ENCODE measurements around the gene PLPP1.

Gene PLPP1

DNA sequence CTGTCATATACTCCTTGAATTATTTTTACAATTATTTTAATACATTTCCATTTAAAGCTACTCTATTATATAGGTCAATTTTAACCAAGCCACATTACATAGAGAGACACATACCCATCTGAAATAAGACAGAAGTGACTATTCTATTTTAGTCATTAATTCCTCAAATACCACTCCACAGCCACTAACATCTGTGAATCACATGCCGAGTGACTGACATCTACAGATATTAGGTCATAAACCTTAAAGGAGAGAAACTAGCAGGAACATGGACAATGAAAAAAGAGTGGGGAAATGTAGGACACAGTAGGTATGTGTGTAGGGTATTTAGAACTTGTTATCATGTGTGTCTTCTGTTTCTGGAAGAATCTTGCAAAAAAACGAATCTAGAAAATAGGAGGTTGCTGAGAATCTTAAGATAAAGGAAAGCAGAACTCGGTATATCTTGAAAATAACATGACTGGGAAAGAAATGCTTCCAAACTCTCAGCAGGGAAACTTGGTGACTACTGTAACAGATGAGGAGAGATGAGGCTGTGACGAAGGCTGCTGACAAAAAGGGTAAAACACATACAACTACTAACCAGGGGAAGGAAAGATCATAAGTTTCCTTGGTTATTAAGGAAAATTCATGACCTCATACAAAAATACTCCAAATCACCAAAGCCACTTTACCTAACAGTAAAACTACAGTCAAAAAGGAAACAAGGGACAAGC, 84.6 kb downstream of the PLPP1 start:
- DNase-seq (ENCODE audit: low read depth in 2 of 3, low spot score in 2 of 3) = no peak

DNA sequence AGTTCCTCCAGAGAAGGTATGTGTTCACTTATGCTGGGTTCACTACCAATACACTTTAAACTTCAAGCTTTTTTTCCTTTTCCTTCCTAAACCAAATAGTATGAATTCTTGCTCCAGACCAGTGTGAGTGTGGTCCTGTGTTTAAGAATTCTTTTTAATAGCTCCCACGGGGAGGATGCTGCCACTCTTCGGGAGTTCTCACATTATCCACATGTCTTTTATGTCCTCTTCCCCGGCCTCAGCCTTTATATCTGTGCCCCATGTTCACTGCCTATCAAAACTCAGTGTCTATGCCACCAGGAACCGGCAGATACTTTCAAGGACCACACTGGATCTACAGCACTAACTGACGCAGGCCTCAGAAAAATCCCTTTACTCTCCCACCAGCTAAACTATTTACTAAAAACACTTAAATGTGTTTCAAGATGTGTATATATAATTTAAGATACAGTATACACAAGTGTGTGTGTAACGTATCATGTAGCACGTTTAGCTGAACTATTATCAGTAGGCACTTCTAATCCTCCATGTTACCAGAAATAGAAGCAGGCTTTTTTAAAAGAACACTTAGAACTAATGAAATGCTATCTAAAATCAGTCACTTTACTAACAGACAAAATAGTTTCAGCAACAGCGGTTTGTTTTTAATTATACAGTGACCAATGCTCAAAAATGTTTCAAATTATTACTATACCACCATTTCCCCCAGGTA, 88.0 kb downstream of the PLPP1 start:
- DNase-seq (ENCODE audit: low read depth in 2 of 3, low spot score in 2 of 3) = no peak

DNA sequence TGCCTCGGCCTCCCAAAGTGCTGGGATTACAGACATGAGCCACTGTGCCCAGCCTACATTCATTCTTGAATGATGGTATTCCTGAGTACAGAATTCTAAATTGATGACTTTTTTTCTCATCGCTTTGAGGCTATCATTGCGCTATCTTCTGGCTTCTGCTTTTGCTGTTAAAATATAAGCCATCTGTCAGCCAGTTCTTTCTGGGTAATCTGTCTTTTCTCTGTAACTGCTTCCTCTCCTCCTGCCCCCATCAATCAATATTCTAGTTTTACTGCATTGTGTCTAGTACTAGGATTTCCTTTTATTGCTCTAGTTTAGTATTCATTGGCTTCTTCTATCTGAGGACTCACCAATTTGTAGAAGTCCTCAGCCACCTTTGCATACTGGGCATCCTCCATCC, 89.0 kb downstream of the PLPP1 start:
- DNase-seq (ENCODE audit: low read depth in 2 of 3, low spot score in 2 of 3) = no peak

DNA sequence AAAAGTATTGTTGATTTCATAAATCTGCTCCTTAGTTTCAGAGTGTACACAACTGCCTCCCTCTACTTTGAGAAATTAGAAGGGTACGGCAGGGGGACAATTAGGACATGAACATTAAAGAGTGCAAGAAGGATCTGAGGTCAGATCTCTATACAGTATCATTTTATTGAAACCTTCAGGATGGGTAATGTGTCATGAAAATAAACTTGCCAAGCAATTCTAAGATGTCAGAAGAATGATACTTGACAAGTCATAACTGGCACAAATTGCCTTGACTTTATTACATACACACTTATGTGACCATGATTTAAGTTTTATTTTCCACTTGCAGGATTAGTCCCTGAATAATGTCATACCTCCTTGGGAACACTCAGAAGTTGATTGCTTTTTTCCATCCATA, 92.8 kb downstream of the PLPP1 start:
- DNase-seq (ENCODE audit: low read depth in 2 of 3, low spot score in 2 of 3) = no peak

DNA sequence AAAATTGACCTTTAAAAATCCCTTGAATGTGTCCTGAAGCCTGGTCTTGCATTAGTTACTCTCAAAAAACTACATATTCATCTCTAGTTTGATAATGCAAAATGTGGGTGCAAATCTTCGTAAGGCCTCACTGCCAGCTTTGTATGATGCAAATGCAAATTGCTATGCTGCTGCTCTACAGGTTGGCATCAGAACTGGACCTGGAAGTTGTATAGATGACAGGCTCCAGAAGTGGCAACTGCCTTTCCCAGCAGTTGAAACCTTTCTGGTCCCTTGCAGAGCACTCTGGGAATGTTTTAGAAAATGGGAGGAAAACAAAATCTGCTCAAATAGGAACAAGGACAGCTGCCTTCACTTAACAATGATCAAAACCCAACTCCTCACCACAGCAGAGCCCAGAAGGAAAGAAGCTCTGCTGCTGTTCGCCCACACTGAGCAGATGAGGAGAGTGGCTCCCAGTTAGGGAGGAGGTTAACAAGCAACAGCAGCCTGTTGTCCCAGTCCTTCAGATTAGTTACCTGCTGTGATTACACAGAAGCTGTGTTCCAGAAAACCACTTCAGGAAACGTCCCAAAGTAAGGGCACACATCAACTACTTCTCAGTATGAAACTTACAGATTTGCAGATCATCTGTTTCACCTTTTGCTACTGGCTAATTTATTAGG, 93.5 kb downstream of the PLPP1 start:
- no peak for DNase-seq (ENCODE audit: low read depth in 2 of 3, low spot score in 2 of 3)

DNA sequence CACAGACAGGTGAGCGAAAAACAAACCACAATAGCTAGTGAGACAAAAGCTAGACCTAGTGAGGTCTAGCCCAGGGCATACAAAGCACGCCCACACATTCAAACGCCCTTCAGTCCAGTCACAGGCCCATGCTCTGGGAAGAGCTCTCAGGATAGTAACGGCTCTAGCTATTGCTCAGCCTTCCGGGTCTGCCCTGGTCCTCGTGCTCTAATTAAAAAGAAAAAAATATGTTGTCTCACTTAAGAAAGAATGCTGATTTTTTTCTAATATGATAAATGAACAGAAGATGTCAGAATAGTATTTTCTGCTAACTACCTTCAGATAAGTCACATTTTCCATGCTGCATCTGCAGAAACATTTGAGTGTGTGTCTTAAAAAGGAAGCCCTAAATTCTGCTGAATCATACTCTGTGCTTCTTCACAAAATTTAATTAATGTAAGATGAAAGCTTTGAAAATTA, 94.5 kb downstream of the PLPP1 start:
- no peak for DNase-seq (ENCODE audit: low read depth in 2 of 3, low spot score in 2 of 3)

DNA sequence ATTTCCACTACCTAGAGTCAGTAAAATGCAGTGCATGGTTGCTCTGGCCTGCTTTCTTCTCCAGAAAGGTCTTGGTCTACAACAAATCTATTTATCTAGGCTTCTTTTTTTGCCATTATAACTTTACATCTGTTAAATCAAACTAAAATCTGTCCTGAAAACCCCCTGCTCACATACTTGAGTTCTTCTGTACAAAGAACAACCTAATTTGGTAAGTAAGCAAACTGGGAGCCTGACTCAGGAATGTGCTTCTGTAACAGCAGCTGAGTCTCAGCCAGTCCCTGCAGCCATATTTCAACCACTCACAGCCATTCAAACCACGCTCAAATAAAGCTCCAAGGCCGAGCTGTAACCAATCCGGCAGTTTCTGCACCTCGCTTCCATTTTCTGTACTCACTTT, 95.8 kb downstream of the PLPP1 start:
- no peak for DNase-seq (ENCODE audit: low read depth in 2 of 3, low spot score in 2 of 3)

DNA sequence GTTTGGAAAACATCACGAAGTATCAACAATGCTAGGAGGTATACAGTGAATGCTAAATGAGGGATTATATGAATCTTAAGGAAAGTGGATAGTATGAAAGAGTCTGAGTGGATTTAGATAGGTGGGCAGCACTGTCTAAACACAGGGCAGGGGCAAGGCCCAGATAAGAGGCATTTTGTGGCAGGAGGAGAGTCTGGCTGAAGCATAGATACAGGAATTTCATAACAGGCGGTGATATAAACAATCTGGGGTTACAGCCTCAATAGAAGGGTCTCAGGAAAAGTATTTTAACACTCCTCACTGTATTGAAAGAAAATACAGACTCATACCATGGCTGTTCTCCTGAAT, 96.9 kb downstream of the PLPP1 start:
- DNase-seq (ENCODE audit: low read depth in 2 of 3, low spot score in 2 of 3) = no peak

DNA sequence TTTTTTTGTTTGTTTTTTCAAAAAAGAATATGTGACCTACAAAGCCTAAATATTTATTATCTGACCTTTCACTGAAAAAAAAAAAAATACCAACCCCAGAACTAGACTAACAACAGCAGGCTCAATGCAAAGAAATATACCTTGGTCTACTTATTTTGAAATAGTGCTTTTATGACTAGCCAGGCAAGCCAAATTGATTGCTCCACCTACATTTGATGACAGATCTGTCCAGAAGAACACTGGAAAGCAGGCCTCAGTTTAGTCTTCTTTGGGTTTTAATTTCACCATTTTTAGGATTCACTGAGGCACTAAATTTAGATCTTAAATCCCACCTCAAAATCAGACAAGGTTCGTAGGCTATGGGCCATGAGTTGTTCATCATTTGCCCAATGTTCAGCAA, 97.3 kb downstream of the PLPP1 start:
- DNase-seq (ENCODE audit: low read depth in 2 of 3, low spot score in 2 of 3) = no peak

DNA sequence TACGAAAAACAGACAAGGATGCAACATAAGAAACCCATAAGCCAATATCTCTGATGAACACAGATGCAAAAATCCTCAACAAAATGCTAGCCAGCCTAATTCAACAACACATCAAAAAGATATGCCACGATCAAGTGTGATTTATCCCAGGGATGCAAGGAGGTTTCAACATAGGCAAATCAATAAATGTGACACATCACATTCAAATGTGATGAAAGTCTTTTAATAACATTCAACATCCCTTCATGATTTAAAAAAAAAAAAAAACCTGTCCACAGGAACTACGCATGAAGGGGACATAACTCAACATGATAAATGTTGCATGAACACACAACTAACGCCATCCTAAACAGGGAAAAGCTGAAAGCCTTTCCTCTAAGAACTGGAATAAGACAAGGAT, 102.2 kb downstream of the PLPP1 start:
- DNase-seq (ENCODE audit: low read depth in 2 of 3, low spot score in 2 of 3) = no peak

DNA sequence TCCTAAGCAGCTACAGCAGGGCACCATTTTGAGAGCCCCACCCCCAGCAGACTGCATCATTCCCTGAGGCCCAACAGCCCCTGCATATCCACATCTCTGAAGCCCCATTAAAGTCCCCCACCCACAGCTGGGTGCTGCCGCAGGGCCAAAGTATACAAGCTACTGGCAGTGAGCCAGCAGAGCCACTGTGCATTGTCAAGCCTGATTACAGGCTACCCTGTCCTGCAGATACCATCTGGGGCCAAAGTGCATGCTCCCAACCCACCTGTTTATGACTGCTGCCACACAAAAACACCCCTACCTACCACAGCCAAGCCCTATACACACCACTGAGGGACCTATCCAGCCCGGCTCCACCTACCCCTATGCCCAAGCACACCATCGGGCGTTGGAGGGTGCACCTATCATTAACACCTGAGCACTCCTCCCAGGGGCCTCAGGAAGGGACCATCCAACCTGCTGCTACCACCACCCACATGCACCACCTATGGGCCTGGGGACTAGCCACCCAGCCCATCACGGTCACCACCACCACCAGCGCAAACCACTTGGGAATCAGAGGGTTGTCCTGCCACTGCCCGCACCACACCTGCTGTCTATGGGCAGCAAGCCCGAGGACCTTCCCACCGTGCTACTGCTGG, 105.0 kb downstream of the PLPP1 start:
- DNase-seq (ENCODE audit: low read depth in 2 of 3, low spot score in 2 of 3) = no peak

DNA sequence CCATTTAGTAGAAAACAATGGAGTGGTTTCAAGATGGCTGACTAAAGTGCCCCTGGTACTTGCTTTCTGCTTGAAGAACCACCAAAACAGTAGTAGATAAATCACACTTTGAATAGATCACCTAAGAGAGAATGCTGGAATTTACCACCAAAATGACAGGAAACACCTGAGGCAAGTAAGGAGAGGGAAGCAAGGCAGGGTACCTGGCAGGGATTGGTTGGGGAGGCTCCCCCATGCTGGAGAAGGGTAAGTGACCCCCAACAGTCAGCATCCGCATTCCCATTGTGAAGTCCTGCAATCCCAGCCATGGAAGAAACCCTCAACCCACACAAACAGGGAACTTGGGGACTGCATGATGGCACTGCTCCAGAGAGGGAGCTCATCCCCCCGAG, 105.5 kb downstream of the PLPP1 start:
- no peak for DNase-seq (ENCODE audit: low read depth in 2 of 3, low spot score in 2 of 3)

DNA sequence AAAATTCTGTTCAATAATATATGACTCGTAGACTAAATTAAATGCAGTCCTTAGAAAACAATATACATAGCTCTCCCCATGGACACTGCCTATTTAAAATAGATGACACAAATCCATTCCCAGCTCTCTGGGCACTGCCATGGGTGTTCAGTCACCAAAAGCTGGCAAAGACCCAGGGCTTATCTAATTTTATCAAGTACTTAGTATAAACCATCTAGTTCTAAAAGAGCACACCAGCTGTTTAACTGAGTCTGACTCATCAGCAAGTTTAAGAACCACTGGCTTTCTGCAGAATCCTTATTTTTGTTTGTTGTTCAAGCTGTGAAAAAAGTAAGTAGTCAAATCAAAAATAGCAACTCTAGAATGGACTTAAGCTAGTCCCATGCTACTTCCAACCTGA, 107.6 kb downstream of the PLPP1 start:
- DNase-seq (ENCODE audit: low read depth in 2 of 3, low spot score in 2 of 3) = no peak

DNA sequence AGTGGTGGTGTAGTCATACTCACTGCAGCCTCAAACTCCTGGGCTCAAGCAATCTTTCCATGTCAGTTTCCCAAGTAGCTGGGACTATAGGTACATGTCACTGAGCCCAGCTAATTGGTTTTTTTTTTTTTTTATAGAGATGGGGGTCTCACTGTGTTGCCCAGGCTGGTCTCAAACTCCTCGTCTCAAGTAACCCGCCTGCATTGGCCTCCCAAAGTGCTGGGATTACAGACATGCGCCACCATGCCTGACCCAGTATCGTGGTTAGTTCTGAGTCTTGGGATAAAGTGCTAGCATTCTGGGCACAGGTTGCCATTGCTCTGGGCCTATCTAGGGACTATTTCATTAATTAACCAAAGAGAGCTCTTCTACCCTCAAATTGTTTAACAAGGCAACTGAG, 108.3 kb downstream of the PLPP1 start:
- DNase-seq (ENCODE audit: low read depth in 2 of 3, low spot score in 2 of 3) = no peak

DNA sequence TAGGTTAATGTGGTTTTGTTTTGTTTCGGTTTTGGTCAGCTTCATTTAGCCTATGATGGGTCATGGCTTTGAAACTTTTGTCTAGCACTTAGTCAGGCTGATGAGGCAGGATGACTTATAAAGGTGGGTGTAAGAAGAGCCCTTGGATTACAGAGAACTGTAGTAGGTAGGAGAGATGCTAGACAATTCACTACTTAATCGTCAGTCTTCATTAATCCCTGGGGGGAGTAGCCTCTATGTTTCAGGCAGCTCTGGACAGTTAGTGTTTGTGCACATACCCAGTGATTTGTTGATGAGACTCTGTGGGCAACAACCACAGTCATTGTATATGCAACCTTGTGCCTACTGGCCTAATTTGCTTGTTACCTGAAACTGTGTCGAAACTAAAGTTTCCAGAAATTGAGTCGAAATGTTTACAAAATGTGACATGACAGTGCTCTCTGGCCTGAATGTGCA, 113.7 kb downstream of the PLPP1 start:
- no peak for DNase-seq (ENCODE audit: low read depth in 2 of 3, low spot score in 2 of 3)

DNA sequence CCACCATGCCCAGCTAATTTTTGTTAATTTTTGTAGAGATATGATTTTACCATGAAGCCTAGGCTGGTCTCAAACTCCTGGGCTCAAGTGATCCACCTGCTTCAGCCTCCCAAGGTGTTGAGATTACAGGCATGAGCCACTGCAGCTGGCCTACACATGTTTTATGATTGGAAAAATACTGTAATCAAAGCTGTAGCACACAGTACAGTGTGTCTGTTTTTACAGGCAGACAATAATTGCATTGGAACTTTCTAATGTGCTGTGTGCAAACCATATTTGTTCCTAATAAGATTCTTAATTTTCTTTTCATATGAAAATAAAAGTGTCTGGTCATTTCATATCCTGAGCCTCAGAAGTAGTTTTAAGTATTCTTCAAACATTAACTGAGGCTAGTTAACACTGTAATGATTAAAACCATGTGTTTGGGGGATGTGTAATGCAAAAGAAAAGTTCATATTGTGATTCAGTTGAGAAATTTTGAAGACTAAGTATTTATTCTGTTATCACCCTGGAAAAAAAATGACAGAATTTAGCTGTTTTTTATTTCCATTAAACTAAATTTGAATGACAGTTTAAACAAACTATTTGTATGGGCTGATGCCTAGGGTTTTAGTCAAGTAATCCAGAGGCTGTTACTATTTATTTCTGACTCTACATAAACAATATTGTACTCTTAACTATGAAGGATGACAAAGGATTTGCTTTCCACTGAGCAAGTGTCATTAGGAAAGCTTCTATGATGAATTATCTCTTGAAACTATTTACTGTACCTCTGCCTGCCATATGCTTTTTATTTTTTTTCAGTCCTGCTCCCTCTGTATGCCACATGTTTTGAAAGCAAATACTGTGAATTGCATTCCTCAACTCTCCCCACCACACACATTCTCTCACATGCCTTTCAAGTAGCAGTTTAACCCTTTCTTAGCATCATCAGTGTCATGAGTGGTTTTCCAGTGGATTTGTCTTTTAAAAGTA, 115.5 kb downstream of the PLPP1 start:
- no peak for DNase-seq (ENCODE audit: low read depth in 2 of 3, low spot score in 2 of 3)

DNA sequence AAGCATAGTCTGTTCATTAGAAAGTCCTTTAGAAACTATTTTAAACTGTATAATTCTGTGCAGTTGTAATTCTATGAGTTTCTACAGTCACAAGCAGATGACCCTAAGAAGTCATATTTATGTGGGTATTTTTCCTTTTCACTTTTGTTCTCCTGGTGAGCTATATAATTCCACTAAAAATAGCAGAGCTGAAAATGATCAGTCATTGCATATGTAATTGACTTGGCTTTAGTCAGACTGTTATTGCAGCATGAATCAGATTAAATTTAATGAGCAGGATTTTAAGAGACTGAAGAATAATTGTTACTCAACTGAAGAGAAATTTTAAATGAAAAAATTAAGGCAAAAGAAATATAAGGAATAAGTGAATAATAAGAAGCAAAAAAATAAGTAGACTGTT, 118.5 kb downstream of the PLPP1 start:
- no peak for DNase-seq (ENCODE audit: low read depth in 2 of 3, low spot score in 2 of 3)

DNA sequence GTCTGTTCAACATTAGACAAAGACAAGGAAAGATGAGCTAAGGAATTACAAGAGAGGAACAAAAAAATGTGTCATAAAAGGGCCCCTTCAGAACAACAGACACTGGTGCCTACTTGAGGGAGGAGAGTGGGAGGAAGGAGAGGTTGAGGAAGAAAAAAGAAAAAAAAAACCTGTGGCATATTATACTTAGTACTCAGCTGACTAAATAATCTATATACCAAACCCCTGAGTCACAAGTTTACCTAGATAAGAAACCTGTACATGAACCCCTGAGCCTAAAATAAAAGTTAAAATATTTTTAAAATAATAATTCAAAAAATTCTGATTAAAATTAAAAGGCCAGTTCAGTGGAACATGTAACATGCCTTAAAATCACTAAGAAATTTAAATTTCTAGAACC, 119.7 kb downstream of the PLPP1 start:
- no peak for DNase-seq (ENCODE audit: low read depth in 2 of 3, low spot score in 2 of 3)

DNA sequence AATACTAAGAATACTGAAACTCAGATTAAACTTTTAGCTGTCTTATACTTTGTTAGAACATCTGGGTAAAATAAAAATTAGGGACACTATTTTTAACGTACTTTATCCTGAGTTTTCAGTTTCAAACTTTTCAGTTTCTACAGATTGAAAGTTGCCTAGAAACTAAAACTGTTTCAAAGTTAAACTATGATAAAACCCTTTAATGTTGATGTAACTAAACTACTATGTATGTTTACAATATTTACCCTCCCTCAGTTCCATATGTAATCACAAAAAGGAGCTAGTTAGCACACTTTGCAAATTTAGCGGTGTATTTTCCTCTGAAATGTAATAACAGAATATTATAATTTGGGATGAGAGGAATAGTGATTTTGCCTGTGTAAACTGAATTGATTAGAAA, 121.1 kb downstream of the PLPP1 start:
- no peak for DNase-seq (ENCODE audit: low read depth in 2 of 3, low spot score in 2 of 3)

DNA sequence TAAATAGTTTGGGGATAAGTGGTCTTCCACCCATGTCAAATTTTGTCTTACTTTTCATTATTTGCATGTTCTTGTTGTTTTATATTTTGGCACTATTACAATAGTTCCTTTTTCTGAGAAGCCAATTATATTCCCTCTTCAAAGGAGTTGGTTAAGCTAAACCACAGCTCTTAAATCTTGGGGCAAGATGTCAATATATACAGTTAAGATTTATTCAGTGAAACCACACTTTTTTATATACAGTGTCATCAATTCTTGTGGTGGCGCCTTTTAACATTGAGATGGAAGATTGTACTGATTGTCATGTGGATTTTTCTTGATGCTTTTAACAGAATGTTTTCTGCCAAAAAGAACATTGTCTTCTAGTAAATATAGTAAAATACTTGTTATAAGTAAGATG, 122.9 kb downstream of the PLPP1 start:
- no peak for DNase-seq (ENCODE audit: low read depth in 2 of 3, low spot score in 2 of 3)

DNA sequence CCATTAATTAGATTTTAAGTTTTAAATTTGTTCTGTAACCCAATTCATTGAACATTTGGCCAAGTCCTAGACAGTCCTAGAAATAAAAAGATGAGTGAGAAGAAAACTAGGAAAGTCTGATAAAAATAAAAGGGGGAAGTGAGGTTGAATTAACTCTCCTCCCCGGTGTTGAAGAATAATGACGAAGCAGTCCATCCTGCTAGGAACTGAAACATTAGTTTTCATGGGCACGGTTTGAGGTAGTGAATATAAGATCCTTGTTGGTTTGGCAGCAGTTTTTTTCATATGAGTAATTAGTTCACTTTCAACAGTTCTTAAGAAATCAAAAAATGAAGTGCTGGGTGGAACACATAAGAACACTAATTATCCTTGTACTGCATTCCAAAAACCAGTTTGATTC, 123.9 kb downstream of the PLPP1 start:
- DNase-seq (ENCODE audit: low read depth in 2 of 3, low spot score in 2 of 3) = no peak
